Large intestine (tissue), 12 donors: ENCODE results near the gene MOSMO. TPM values are rescaled to one million over a fixed set of nuclear protein-coding genes. Genes with fewer than 3 reads are reported as not detected.

Experiments used
- DNase-seq, 2 donors: peaks; one replicate each; pipeline versions ENCODE4 v3.0.0 to v3.0.0-alpha.2; 2013
- H3K27ac ChIP-seq: one replicate; pipeline ENCODE4 v1.5.1; 2013; ENCODE audit warnings: low read length
- H3K27me3 ChIP-seq: 2 replicates; pipeline ENCODE4 v1.6.1; 2013; ENCODE audit warnings: low read length; ENCODE audit not compliant: control insufficient read depth, insufficient read depth
- H3K36me3 ChIP-seq: 2 replicates; pipeline ENCODE4 v1.6.1; 2013; ENCODE audit warnings: low read length; ENCODE audit not compliant: control insufficient read depth, insufficient read depth
- H3K4me1 ChIP-seq: one replicate; pipeline ENCODE4 v1.6.1; 2013; ENCODE audit warnings: low read length; ENCODE audit not compliant: control insufficient read depth, insufficient read depth
- H3K4me3 ChIP-seq: one replicate; pipeline ENCODE4 v1.5.1; 2013; ENCODE audit warnings: low read length
- H3K9me3 ChIP-seq: one replicate; pipeline ENCODE4 v1.6.1; 2013; ENCODE audit warnings: mild to moderate bottlenecking, low read depth, low read length, moderate library complexity; ENCODE audit not compliant: control insufficient read depth
- WGBS: methylation state at CpG from one replicate; pipeline ENCODE4 v1.1.5; 2013; ENCODE audit warnings: low lambda C conversion rate; ENCODE audit not compliant: insufficient coverage; 5-methylcytosine and 5-hydroxymethylcytosine counted together
- long read RNA-seq, 11 donors: transcript quantifications; one replicate each; lab custom pipeline, GENCODE V29; 2026
- polyA plus RNA-seq: library from polyadenylated mRNA; unstranded; fragments of 120-200 nt; gene quantifications from one replicate; pipeline ENCODE4 v1.2.1, GENCODE V29; 2013

The MOSMO gene
- polyA plus RNA-seq: 15.6 TPM
- long read RNA-seq, donor 1, partial matches to known transcripts: 0 of 1 reads
- long read RNA-seq, donor 1, other reads (novel, unspliced or antisense): 0 of 1 reads
- long read RNA-seq, donor 2, full-length matches to known transcripts: 6 of 6 reads
- long read RNA-seq, donor 2, partial matches to known transcripts: 0 of 6 reads
- long read RNA-seq, donor 2, other reads (novel, unspliced or antisense): 0 of 6 reads
- long read RNA-seq, donor 3: 0 reads
- long read RNA-seq, donor 4, full-length matches to known transcripts: 2 of 2 reads
- long read RNA-seq, donor 4, partial matches to known transcripts: 0 of 2 reads
- long read RNA-seq, donor 4, other reads (novel, unspliced or antisense): 0 of 2 reads
- long read RNA-seq, donor 5, full-length matches to known transcripts: 4 of 4 reads
- long read RNA-seq, donor 5, partial matches to known transcripts: 0 of 4 reads
- long read RNA-seq, donor 5, other reads (novel, unspliced or antisense): 0 of 4 reads
- long read RNA-seq, donor 6, full-length matches to known transcripts: 2 of 2 reads
- long read RNA-seq, donor 6, partial matches to known transcripts: 0 of 2 reads
- long read RNA-seq, donor 6, other reads (novel, unspliced or antisense): 0 of 2 reads
- long read RNA-seq, donor 7, full-length matches to known transcripts: 3 of 3 reads
- long read RNA-seq, donor 7, partial matches to known transcripts: 0 of 3 reads
- long read RNA-seq, donor 7, other reads (novel, unspliced or antisense): 0 of 3 reads
- long read RNA-seq, donor 8, full-length matches to known transcripts: 4 of 4 reads
- long read RNA-seq, donor 8, partial matches to known transcripts: 0 of 4 reads
- long read RNA-seq, donor 8, other reads (novel, unspliced or antisense): 0 of 4 reads
- long read RNA-seq, donor 9, full-length matches to known transcripts: 4 of 4 reads
- long read RNA-seq, donor 9, partial matches to known transcripts: 0 of 4 reads
- long read RNA-seq, donor 9, other reads (novel, unspliced or antisense): 0 of 4 reads
- long read RNA-seq, donor 10, full-length matches to known transcripts: 2 of 2 reads
- long read RNA-seq, donor 10, partial matches to known transcripts: 0 of 2 reads
- long read RNA-seq, donor 10, other reads (novel, unspliced or antisense): 0 of 2 reads
- long read RNA-seq, donor 11, full-length matches to known transcripts: 4 of 4 reads
- long read RNA-seq, donor 11, partial matches to known transcripts: 0 of 4 reads
- long read RNA-seq, donor 11, other reads (novel, unspliced or antisense): 0 of 4 reads

- peaks cover 4% of the 10 kb centered on the region for H3K4me1 ChIP-seq
- H3K27me3 ChIP-seq: no peaks in the 10 kb centered on the region
- no CpG with 5 or more reads among the region's 78 CpGs for WGBS
- H3K9me3 ChIP-seq: no peaks in the 10 kb centered on the region
- H3K4me3 ChIP-seq: peak within 1 kb of the TSS; percentile 94
- no peaks in the 10 kb centered on the region for H3K36me3 ChIP-seq
- H3K27ac ChIP-seq: peak within 1 kb of the TSS; percentile 67
- DNase-seq: peak; percentile 42 to 74
Observed at GRCh38 chr16:22007509-22008214, at the start of gene MOSMO. Gene MOSMO (plus strand): TSS chr16:22008111. CDS start chr16:22008302, 191 bp downstream.

GRCh38 chr16:21959050-21959449 lies 48.9 kb upstream of the MOSMO start:
- DNase-seq: no peak
- Histone ChIP-seq H3K4me3 (no peak overlapping the region), H3K27ac (no peak overlapping the region), H3K4me1 (no peaks in the 10 kb centered on the region), H3K9me3 (no peaks in the 10 kb centered on the region), H3K36me3 (peaks cover 70% of the 10 kb centered on the region), H3K27me3 (no peaks in the 10 kb centered on the region)
- WGBS: 94% methylated on average over 2 of the region's 3 CpGs

- no peak overlapping the region for H3K4me3 ChIP-seq
- no peak overlapping the region for H3K27ac ChIP-seq
- no peak for DNase-seq
- H3K9me3 ChIP-seq: no peaks in the 10 kb centered on the region
- no peaks in the 10 kb centered on the region for H3K4me1 ChIP-seq
- H3K27me3 ChIP-seq: no peaks in the 10 kb centered on the region
- 100% methylated on average over 1 of the region's 5 CpGs for WGBS
- peaks cover 82% of the 10 kb centered on the region for H3K36me3 ChIP-seq
Observed at GRCh38 chr16:21962475-21962874, 45.4 kb upstream of the MOSMO start.

GRCh38 chr16:21963887-21964286 lies 44.0 kb upstream of the MOSMO start:
- Histone ChIP-seq H3K4me3 (no peak overlapping the region), H3K9me3 (no peaks in the 10 kb centered on the region), H3K27me3 (no peaks in the 10 kb centered on the region), H3K4me1 (no peaks in the 10 kb centered on the region), H3K27ac (no peak overlapping the region), H3K36me3 (peaks cover 85% of the 10 kb centered on the region)
- DNase-seq: no peak
- WGBS: no CpG with 5 or more reads among the region's 3 CpGs

GRCh38 chr16:21964353-21964752 lies 43.6 kb upstream of the MOSMO start:
- H3K4me1 ChIP-seq: no peaks in the 10 kb centered on the region
- 100% methylated on average over 1 of the region's 6 CpGs for WGBS
- H3K27me3 ChIP-seq: no peaks in the 10 kb centered on the region
- H3K36me3 ChIP-seq: peaks cover 82% of the 10 kb centered on the region
- DNase-seq: peak in 1 of 2 donors; percentile 44
- no peak overlapping the region for H3K4me3 ChIP-seq
- no peak overlapping the region for H3K27ac ChIP-seq
- no peaks in the 10 kb centered on the region for H3K9me3 ChIP-seq

GRCh38 chr16:21971856-21972255 lies 36.1 kb upstream of the MOSMO start:
- no CpG with 5 or more reads among the region's 4 CpGs for WGBS
- no peak for DNase-seq
- Histone ChIP-seq H3K9me3 (no peaks in the 10 kb centered on the region), H3K27me3 (no peaks in the 10 kb centered on the region), H3K27ac (no peak overlapping the region), H3K36me3 (peaks cover 83% of the 10 kb centered on the region), H3K4me1 (no peaks in the 10 kb centered on the region), H3K4me3 (no peak overlapping the region)

- H3K4me1 ChIP-seq: no peaks in the 10 kb centered on the region
- H3K27ac ChIP-seq: no peak overlapping the region
- no peaks in the 10 kb centered on the region for H3K27me3 ChIP-seq
- DNase-seq: no peak
- no CpG with 5 or more reads among the region's 2 CpGs for WGBS
- peaks cover 85% of the 10 kb centered on the region for H3K36me3 ChIP-seq
- H3K4me3 ChIP-seq: no peak overlapping the region
- no peaks in the 10 kb centered on the region for H3K9me3 ChIP-seq
Observed at GRCh38 chr16:21973945-21974344, 34.0 kb upstream of the MOSMO start.

GRCh38 chr16:21980032-21980431 lies 27.9 kb upstream of the MOSMO start:
- DNase-seq: no peak
- H3K4me3 ChIP-seq: no peak overlapping the region
- H3K36me3 ChIP-seq: peaks cover 88% of the 10 kb centered on the region
- no peaks in the 10 kb centered on the region for H3K9me3 ChIP-seq
- WGBS: no CpG with 5 or more reads among the region's 4 CpGs
- no peak overlapping the region for H3K27ac ChIP-seq
- no peaks in the 10 kb centered on the region for H3K4me1 ChIP-seq
- no peaks in the 10 kb centered on the region for H3K27me3 ChIP-seq

- Histone ChIP-seq H3K9me3 (no peaks in the 10 kb centered on the region), H3K4me1 (no peaks in the 10 kb centered on the region), H3K4me3 (no peak overlapping the region), H3K36me3 (peaks cover 74% of the 10 kb centered on the region), H3K27me3 (no peaks in the 10 kb centered on the region), H3K27ac (no peak overlapping the region)
- no peak for DNase-seq
- no CpG with 5 or more reads among the region's 5 CpGs for WGBS
Observed at GRCh38 chr16:21982108-21982507, 25.8 kb upstream of the MOSMO start.
